Measurements from ENCODE around the gene BCAS1.

DNA sequence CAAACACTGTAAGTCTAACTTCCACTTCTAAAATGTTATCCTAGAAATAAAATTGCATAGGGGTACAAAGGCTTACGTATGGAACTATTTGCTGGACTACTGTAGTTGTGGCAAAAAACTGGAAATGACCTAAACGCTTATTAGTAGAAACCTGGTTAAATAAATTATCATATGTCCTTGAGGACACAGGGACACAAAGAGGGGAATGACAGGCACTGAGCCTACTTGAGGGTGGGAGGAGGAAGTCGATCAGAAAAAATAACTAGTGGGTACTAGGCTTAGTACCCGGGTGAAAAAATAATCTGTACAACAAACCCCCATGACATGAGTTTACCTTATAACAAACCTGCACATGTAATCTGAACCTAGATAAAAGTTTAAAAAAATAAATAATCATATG is 28.4 kb downstream of the BCAS1 start:
- TF ChIP-seq YY1 (IDR thresholded peaks at IDR 0.05; ENCODE audit: insufficient read depth, insufficient read length) (no peak), ZNF274 (IDR thresholded peaks at IDR 0.05; ENCODE audit: low read depth, low read length) (no peak)

All from NT2/D1 (cell line).